ENCODE data around the gene KBTBD12.

The KBTBD12 gene

DNA sequence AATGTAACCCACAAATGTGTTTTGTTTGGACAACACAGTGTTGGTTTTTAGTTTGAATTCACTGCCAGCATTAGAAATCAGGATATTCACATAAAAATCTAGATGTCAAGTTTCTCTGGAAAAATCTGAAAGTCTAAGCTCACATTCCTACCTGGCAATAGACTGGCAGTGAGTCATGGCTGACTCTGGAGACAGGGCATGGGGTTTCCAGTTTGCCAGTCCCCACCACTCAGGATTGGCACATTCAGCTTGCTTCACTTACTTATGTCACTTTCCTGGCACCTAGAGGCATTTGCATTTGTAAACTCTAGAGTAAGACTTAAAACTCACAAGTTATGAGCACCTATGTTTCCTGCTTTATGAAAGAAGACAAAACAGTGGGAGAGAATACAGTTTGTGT, 118.1 kb downstream of the KBTBD12 start:
- CTCF ChIA-PET, result interaction anchor here (0.6 to 1.0 kb wide), 2 partner anchors 13 to 121 kb away, joined by 5 to 6 read pairs; no protein-coding TSS in a partner anchor

DNA sequence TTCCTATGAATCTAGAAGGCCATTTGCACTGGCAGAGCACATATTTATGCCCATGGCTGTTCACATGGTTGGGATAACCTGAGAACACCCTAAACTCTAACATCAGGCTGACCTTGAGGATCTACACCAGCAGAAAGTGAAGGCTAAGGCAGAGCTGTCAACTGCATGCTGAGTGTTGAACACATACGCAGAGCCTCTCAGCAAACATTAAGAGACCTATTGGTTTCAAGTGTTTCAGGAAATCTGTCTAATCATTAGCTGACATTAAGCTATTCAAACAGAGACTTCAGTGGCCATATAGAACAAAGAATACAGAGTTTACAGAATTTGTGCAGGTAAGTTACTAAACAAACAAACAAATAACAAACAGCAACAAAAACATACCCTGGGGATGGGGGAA, 121.1 kb downstream of the KBTBD12 start:
- POLR2A ChIA-PET (ENCODE audit: low non-redundant PET), result interaction anchor here (0.6 kb wide), 1 partner anchor 162 kb away, joined by 3 read pairs; no protein-coding TSS in a partner anchor
- H3K27ac ChIP-seq, result no peak overlapping the region
- no peak for DNase-seq (ENCODE audit: low spot score)
- CTCF ChIA-PET, result interaction anchor here (0.6 kb wide), 1 partner anchor 182 kb away, joined by 5 read pairs; no protein-coding TSS in a partner anchor
- TF ChIP-seq, protein P1, sequence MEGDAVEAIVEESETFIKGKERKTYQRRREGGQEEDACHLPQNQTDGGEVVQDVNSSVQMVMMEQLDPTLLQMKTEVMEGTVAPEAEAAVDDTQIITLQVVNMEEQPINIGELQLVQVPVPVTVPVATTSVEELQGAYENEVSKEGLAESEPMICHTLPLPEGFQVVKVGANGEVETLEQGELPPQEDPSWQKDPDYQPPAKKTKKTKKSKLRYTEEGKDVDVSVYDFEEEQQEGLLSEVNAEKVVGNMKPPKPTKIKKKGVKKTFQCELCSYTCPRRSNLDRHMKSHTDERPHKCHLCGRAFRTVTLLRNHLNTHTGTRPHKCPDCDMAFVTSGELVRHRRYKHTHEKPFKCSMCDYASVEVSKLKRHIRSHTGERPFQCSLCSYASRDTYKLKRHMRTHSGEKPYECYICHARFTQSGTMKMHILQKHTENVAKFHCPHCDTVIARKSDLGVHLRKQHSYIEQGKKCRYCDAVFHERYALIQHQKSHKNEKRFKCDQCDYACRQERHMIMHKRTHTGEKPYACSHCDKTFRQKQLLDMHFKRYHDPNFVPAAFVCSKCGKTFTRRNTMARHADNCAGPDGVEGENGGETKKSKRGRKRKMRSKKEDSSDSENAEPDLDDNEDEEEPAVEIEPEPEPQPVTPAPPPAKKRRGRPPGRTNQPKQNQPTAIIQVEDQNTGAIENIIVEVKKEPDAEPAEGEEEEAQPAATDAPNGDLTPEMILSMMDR (conservative IDR thresholded peaks at IDR 0.05; ENCODE audit: low read depth), result no peak

More for the DNA sequence above, 118.1 kb downstream of the KBTBD12 start:
- TF ChIP-seq, protein P1 (conservative IDR thresholded peaks at IDR 0.05; ENCODE audit: low read depth), result no peak
- peak; percentile 29 for DNase-seq (ENCODE audit: low spot score)
- POLR2A ChIA-PET (ENCODE audit: low non-redundant PET), result no interaction called here
- H3K27ac ChIP-seq, result no peak overlapping the region

Measured in RWPE1 (cell line).